NCI-H69 (cell line): ENCODE data around the gene SH3RF1.

Experiments used
- DNase-seq: peaks from one replicate; lab custom pipeline; 2025; lab: John Stamatoyannopoulos, UW

Gene SH3RF1

DNA sequence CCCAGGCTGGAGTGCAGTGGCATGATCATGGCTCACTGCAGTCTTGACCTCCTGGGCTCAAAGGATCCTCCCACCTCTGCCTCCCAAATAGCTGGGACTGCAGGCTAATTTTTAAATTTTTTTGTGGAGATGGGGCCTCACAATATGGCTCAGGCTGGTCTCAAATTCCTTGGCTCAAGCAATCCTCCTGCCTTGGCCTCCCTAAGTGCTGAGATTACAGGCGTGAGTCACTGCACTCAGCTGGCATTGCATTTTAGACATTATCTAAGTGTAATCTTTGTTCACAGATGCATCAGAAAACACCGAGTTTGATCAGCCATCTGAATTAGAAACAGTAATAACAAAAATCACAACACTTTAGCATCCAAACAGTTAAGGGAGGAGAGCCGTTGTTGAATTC is 207.3 kb downstream of the SH3RF1 start:
- DNase-seq: no peak

DNA sequence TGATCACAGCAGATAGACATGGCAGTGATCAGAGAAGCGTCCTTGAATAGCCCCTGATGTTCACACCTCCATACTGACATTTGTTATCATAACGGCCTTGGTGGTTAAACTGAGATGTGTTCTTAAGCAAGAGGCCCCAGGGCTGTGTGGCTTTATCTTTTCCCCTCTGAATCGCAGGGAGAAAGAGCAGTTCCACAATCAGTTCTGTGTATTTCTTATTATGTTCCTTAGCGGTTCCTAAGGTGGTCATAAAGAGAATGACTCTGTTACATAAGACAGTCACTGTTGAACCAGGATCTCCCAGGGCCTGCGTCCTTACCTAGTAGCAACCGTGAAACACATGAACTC is 207.9 kb downstream of the SH3RF1 start:
- no peak for DNase-seq

DNA sequence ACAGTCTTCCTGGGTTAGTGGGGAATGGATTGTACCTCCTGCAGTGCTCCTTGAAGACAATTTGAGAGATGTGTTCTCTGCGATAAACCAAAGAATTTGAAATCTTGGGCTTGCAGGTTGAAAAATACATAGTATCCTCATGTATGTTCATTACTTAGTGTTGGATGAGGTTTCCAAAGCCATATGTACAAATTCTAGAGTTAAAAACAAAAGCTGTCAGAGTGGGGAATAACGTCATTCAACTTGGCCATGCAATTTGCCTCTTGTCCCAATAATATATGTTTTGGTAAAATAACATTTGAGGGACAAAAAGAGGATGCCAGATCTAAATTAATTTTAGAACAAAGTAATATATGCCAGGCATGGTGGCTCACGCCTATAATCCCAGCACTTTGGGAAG is 209.4 kb downstream of the SH3RF1 start:
- no peak for DNase-seq

- no peak for DNase-seq
Measured at GRCh38 chr4:169060391-169061091, 210.2 kb downstream of the SH3RF1 start.

GRCh38 chr4:169059306-169060211 is 211.2 kb downstream of the SH3RF1 start:
- DNase-seq: no peak

- DNase-seq: no peak
Measured at GRCh38 chr4:169058312-169058711, 212.4 kb downstream of the SH3RF1 start.

DNA sequence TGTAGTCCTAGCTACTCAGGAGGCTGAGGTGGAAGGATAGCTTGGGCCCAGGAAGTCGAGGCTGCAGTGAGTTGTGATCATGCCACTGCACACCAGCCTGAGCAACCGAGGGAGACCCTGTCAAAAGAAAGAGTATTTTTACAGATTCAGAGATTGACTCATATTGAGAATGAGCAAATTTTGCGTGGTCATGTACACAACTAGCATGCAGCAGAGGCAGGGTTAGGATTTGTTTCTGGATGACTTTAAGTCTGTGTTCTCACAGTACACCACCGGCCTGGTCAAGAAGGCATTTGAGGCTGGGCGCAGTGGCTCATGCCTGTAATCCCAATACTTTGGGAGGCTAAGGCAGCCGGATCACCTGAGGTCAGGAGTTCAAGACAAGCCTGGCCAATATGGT is 215.9 kb downstream of the SH3RF1 start:
- no peak for DNase-seq

- no peak for DNase-seq
Measured at GRCh38 chr4:169052594-169052945, 218.2 kb downstream of the SH3RF1 start.

DNA sequence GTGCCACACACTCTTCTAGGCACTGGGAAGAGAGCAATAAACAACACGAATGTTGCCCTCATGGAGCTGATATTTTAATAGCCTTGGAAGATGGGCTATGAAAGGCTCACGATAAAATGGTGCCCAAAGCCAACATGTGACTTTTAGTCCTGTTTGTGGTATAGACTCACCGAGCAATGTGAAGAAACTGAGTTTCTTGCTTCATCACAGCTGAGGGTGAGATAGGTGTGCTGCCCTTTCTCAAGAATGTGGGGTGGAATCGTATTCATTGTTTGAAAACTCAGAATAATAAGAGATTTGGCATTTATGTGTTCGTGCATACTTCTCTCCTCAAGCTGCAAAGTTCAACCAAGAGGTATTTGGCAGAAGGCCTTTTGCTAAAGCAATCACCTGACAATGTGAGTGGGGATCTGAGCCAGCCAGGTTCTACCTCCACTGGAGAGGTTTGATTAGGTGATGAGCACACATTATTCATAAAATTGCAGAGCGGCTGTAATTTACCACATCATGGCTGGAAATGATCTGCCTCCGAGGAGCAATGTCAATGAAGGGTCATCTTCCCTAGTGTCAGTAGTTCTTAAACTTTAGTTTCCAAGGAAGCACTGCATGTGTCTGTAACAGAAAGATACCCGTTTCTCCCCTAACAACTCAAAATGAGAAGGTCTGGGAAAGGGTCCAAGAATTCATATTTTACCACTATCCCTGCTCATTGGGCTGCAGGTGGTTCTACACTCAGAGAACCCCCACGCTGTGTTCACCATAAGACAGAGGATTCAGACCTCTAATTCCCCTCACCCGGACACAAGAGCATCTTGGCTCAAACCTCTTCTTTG is 218.8 kb downstream of the SH3RF1 start:
- no peak for DNase-seq

GRCh38 chr4:169050881-169051760 is 219.6 kb downstream of the SH3RF1 start:
- DNase-seq: no peak

DNA sequence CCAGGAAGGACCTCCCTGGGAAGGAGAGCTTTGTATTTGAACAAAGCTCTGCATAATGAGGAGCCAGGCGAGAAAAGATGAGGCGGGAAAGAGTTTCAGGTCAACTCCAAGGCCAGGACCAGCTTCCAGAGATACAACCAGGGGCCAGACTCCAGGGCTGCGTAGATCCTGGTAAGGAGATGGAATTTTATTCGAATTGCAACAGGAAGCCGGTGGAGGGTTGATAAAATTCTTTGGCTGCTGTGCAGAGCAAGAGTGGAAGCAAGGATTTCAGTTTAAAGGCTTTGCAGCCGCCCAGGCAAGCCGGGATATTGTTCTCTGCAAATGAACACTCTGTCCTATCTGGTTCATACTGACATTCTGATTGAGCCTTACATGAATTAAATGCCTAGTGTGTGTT is 220.5 kb downstream of the SH3RF1 start:
- no peak for DNase-seq

DNA sequence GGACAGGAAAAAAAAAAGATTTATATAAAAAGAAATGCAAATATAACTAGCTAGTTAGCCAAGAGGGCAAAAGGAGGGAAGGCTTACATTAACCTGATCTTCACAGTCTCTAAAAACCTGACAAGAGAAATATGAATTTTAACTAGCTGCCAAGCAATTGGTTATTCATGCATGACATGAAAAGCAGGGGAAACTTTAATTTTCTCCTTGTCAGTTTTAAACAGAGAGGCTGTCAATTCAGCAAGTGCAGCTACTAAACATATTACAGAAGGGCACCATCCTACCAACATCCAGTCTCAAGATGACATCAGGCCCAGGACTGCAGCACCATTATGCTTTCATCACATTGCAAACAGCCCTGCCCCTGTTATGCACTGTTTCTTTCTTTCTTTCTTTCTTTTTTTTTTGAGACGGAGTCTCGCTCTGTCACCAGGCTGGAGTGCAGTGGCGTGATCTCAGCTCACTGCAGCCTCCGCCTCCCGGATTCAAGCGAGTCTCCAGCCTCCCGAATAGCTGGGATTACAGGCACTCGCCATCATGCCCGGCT is 221.8 kb downstream of the SH3RF1 start:
- no peak for DNase-seq

- no peak for DNase-seq
Measured at GRCh38 chr4:169047956-169048355, 222.8 kb downstream of the SH3RF1 start.

DNA sequence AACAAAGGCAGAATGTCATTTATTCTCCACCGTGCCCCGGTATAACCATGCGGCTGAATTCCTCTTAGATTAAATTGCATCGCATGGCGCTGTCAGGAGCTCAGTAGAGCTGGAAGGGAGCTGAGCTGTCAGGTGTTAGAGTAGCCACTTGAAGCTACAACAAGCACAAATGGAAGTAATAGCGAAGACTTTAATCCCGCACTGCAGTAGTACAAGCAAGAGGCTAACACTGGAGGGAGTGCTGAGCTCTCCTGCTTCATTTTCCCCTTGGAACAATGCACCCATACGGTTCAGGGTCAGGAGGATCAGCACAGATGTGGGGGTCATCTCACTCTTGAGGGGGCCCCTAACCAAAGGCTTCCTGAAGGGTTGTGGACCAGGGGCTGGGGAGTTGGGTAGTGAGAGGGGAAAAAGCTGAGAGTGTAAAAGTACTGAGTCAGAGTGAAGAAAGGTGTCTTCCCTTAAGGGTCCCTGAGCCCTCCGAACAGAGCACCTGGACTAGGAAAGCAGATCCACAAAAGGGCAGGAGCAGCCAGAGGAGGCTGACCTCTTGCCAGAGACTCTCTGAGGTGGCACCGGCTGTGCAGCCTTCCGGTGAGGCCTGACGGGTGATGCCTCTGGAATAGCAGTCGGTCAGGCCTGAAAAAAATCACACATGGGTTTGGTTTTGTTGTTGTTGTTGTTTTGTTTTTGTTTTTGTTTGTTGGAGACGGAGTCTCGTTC is 224.7 kb downstream of the SH3RF1 start:
- no peak for DNase-seq

GRCh38 chr4:169044714-169045447 is 225.9 kb downstream of the SH3RF1 start:
- peak; percentile 43 for DNase-seq
